ENCODE measurements around the gene PLVAP.
A peak's percentile ranks its signal among the peaks of the same experiment; 100 is the strongest.

Gene PLVAP

DNA sequence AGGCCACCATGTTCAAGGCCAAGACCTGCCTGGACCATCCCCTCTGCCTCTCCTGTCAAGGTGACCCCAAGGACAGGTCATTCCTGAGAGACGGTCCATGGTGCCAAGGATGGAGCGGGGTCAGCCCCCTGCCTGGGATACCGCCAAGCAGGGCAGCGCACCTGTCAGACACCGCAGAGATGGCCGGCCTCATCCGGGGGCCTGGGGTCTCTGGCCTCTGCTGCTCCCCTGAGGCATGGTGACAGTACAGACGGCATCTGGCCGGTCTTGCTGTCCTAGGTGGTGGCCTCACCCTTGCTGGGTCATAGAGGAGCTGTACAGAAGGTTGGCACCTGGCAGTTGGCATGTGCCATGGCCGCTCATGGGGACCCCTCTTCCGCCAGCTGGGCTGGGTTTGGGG is 56.7 kb downstream of the PLVAP start:
- no peak for DNase-seq

DNA sequence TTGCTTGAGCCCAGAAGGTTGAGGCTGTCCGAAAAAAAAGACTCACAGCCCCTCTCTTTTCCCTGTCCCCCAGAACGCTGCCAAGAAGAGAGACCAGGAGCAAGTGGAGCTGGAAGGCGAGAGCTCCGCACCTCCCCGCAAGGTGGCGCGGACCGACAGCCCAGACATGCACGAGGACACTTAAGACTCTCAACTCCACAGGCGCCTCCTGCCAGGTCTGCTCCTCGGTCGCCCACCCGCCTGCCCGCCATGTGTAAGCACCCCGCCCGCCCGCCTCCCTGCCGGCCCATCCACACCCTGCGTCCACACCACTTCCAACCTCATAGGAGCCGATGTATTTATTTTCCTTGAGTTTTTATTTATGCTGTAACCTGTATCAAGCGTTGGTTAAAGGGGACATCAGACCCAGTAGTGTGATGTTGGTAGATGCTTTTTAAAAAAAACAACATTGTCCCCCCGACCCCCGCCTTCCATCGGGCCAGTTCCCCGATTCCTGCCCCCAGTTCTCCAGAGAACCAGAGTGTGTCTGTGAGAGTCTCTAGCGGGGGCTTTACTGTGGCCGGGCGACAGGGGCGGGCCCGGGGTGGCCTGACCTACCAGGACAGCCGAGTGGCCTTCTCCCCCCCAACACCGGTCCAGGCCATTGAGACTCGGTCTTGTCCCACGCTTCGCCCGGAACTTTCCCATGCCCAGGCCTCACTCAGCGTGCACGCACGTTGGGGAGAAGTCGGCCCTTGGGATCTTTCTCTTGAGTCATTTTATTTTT is 57.5 kb downstream of the PLVAP start:
- no peak for DNase-seq

DNA sequence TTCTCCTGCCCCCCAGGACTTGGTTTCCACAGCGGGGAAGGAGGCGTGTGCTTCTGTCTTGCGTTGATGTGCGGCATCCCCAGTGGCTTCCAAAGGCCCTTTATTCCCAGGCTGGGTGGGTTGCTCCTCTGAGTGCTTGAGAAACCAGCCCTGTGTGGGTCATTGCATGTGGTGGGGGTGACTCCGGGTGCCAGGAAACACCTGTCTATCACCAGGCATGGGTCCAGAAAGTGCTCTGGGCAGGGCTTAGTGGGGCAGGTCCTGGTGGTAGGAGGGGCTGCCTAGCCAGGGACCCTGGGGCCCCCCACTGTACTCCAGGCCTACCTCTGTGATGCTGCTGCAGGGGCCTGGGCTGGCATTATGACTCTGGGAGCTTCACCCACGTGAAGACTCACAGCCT is 58.2 kb downstream of the PLVAP start:
- no peak for DNase-seq

DNA sequence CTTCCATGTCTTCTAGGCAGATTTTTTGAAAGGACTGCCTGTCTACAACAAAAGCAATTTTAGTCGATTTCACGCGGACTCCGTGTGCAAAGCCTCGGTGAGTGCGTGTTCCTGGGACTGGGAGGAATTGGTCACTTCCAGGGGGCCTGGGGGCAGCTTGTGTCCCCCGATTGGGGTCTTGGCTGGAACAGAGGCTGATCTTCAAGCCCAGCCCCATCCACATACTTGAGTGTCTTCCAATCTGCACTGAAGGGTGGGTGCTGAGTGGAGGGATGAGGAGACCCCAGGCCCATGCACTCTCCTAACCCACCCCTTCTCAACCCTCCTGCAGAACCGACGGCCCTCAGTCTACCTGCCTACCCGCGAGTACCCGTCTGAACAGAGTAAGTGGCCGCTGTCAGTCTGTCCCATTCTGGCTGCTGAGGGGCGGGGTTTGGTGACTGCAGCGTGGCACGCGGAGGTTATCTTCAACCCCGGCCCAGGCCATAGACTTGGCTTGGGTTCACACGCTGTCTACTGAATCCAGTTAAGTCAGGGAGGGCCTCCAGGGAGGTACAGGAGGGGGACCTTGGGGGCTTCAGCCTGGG is 63.0 kb downstream of the PLVAP start:
- DNase-seq, result no peak

DNA sequence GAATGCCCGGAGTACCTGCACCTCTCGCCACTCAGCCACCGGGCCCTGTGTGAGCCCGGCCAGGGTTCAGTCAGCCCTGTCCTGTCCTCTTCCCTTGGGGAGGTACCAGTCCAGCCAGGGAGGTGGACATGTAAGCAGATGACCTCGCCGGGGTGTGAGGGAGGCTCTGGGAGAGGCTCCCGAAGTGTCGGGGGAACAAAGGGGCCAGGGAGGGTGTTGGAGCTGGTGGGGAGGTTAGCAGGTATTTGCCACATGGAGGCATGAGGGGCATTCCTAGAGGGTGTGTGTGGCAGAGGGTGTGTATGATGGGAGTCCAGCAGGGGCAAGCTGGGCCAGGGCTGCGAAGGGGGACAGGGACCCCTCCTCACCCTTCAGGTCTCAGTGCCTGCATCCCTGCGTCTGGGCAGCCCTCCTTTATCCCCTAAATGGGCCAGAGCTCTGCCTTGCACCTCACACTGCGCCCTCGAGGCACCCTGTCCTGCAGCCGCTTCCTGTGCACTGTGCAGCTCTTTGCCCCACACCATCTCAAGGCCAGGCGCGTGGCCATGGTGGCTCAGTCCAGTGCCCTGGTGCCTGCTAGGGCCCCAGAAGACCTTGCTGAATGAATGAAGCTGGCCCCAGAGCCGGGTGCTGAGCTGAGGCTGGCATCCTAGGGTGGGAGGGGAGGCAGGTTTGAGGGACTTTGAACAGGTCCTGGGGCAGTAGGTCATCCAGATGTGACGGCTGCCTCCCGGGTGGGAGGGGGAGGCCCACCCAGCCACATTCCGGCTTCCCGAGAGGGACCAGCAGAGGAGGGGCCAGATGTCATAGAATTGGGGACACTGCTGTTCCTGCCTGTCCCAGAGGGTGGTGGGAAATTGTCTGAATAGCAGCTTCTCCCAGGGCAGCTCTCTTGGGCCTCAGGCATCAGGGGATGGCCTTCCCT is 64.7 kb downstream of the PLVAP start:
- no peak for DNase-seq

DNA sequence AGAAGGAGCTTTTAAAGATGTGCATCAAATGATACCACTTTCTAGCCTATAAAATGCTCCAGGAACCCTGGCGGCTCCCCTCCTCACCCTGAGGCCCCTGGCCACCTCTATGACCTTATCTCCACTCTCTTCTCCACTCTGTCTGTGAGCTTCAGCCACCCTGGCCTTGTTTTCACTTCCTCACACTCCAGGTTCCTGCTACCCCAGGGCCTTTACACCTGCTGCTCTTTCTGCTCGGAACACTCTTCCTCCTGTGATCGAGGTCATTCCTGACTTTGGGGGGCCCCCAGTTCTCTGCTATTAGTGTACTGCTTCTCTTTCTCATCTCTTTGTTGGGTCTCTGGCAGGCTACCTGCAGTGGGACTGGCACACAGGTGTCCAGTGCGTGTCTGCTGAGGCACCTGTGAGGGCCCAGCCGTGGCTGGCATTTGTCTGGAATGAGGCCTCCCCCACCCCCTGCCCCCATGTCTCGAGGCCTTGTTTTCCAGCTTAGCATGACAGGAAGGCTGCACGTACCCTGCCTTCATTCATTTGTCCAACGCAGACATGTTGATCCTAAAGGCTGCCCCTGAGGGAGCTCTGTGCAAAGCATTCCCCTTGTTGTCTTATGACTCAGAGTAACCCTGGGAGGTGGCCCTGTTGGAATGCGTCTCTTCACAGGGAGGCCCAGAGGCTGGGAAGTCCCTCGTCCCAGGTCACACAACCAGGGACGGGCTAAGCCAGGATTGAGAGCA is 65.5 kb downstream of the PLVAP start:
- DNase-seq, result no peak

DNA sequence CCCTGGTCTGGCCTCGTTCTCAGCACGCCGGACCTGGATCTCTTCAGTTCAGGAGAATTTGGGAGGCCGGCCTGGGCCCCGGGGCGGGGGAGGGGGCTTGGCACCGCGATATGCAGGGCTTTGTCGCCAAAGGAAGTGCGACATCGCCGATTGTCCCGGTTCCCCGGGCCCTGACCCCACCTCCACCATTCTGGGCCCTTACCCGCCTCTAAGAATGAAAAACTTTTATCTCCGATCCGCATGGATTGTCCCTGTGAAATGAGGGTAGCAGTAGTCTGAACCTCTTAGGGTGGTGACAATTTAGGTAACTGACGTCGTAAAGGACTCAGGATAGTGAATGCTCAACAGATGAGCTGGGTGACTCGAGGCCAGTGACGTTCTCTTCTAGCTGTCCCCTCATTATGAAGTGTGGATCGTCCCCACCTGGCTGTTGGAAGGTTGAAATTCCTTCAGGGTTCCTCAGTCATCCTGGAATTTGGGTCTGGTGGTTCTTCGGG is 67.1 kb downstream of the PLVAP start:
- no peak for DNase-seq

DNA sequence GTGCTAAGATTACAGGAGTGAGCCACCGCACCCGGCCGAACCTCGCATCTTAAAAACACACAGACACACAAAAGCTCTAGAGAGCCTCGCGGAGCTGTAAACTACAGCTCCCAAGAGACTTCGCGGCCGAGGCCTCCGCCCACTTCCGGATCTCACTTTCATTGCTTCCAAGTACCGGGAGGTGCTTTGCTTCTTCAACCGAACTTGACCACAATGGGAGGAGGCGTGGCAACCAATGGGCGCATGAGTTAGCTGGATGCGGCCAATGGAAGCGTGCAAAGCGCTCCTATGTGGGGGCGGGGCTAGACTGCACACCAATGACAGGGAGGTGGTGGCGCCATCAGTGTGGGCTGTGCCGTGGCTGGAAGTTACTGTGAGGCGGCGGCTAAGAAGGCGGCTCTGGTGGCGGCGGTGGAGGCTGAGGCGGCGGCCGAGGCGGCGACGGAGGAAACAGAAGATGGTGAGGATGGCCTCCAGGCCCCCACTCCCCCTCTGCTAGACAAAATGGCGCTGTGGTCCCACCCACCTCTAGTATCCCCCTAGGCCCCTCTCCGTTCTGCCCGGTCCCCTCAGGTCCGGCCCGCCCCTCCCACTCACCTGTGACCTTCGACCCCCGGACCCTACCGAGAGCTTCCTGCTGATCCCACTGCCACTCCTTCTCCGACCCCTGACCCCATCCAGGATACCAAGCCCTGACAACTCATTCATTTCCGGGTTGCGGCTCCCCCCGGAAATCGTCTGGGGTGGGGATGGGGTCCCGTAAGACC is 67.8 kb downstream of the PLVAP start, which contains the start of gene DDA1:
Gene DDA1, plus strand, starts transcription at position 366 of the 767 bp plus-strand sequence. Its CDS starts 92 bp downstream, at position 458.
- peak; percentile 99 for DNase-seq

DNA sequence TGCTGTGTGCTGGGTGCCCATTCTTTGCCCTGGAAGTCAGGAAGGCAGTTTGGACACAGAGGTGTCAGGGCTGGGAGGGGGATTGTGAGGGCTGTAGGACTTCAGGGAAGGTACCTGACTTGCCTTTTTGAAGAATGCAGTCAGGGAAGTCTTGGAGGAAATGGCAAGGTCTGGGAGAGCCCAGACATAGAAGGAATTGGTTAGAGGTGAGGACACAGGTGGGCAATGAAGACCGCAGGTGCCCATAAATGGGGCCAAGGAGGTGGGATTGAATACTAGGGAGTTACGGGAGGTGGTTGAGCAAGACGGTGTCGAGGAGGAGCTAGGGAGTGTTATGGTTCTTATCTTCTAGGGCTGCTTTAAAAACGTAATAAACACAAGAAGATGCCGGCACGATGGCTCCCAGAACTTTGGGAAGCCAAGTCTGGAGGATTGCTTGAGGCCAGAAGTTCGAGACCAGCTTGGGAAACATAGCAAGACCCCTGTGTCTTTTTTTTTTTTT is 69.2 kb downstream of the PLVAP start:
- no peak for DNase-seq

DNA sequence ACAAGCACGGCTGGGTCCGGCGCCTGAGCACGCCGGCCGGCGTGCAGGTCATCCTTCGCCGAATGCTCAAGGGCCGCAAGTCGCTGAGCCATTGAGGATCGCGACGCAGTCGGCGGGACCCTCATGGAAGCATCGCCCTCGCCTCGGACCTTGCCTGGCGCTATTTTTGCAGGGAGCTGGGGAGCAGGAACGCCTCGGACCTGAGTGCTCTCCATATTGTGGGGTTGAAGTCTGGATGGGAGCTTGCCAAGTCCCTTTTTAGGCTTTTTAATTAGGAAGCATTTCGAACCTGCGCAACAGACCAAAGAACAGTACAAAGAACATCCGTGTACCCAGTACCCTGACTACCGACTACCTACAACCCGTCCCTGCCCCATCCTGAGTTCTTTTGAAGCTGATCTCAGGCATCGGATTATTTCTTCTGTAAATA is 70.8 kb downstream of the PLVAP start:
- DNase-seq, result no peak

DNA sequence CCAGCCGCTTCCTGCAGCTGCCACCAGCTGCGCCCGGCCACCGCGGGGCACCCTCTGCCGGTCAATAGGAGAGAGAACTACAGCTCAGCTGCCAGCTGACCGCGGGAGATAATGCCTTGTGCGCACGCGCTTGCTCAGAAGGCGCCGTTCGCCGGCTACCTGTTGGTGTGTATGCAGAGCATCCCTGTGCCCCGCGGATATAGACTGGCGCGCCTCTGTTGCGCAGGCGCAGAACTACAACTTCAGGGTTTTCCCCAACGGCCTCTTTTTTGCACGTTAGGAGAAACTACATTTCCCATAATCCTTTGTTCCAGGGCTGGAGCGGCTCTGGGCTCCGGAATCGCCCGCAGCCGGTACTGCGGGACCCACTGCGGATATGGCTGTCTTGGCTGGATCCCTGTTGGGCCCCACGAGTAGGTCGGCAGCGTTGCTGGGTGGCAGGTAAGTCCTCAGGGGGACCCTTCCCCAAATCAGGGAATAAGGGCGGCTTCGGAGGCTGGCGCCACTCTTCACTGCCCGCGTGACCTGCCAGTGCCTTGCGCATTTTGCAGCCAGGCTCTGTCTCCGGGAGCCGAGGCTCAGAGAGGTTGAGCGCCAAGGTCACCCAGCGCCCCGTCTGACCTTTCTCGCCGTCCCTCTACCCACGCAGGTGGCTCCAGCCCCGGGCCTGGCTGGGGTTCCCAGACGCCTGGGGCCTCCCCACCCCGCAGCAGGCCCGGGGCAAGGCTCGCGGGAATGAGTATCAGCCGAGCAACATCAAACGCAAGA is 71.4 kb downstream of the PLVAP start, which contains the start of gene MRPL34:
Gene MRPL34, plus strand, starts transcription at position 356 of the 768 bp plus-strand sequence. Its CDS starts 21 bp downstream, at position 377.
- DNase-seq, result peak; percentile 98 to 99

DNA sequence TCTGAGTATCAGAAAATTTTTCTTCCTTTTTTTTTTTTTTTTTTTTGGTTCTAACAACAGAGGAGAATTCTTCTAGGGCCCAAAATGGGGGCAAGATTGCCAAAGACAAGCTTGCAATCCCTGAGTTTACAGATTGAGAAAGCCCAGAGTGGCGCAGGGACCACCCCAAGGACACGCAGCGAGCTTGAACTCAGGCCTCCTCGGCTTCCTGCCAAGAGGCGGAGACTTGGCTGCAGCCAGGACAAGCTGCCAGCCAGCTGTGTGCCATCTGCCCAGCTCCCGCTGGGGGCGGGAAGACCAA is 72.0 kb downstream of the PLVAP start:
- DNase-seq, result no peak

DNA sequence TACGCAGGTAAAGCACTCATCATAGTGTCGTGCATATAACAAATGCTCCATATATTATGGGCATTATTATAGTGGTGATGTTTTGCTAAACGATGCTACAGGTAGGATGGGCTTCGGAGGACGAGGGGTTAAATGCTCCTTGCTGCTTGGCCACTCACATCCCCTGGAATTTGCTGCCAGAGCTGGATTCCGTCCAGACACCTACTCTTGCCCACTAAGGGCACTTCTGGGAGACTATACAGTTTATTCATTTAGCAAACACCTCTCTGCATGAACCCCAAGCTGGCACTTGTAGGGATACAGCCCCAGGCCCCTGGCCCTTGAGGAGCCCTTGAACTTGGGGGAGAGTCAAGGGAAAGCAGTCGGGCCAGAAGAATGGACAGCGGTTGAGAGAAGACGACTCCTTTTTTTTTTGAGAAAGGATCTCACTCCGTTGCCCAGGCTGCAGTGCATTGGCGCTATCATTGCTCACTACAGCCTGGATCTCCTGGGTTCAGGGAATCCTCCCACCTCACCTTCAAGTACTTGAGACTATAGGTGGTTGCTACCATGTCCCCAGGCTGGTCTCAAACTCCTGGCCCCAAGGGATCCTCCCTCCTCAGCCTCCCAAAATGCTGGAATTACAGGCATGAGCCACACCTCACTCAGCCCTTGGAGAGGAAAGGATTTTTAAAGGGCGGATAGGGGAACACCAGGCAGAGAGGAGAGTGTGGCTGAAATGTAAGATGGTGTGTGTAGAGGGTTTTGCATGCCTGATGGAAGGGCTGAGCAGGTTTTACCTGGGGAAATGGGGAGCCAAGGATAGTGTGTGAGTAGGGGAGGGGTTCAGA is 72.5 kb downstream of the PLVAP start:
- DNase-seq, result no peak

DNA sequence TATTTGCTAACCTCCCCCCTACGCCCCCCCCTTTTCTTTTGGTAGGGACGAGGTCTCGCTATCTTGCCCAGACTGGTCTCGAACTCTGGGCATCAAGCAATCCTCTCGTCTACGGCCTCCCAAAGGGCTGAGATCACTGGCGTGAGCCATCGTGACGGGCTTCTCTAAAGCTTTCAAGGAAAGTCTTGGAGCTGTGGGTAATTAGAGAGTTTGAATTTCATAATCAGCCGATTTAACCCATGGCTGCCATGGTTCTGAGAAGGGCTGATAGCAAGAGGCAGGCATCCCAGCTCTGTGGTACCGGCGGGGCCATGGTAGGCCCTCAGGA is 73.2 kb downstream of the PLVAP start:
- no peak for DNase-seq

DNA sequence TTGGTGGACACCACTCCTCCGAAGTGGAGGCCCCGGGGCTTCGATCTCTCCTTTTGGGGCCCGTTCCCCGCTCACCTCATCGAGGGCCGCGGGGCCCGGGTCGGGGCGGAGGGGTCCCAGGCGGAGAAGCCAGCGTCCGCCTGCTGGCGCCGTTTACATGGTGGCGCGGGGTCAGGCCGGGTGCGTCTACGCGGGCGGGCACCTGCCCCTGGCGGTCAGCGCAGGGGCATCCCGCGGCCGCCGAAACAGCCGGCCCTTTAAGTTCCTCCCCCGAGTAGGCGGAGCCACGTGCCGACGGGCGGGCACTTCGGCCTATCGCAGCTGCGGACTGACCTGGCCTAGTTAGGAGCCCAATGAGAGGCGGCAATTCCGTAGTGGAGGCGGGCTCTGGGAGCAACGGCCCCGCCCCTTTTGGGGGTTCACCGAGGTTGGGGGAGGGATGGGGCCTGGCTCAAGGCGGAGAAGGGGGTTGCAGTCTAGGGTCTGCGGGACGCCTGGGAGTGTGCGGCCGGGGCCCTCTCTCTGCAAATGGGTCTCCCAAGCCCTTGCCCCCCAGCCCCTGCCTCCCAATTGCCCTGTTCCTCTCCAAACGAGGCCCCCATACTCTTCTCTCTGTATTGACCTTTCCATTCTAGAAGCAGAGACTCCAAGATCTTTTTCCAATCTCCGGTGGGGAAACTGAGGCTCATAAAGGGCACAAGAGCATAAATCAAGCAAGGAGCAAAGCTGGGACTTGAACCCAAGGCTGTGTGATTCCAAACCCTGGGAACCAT is 73.8 kb downstream of the PLVAP start, which contains the start of gene ABHD8:
Gene ABHD8, minus strand, starts transcription at position 259 of the 773 bp plus-strand sequence. CDS start 1,809 bp downstream, outside the sequence.
- peak; percentile 89 to 95 for DNase-seq

DNA sequence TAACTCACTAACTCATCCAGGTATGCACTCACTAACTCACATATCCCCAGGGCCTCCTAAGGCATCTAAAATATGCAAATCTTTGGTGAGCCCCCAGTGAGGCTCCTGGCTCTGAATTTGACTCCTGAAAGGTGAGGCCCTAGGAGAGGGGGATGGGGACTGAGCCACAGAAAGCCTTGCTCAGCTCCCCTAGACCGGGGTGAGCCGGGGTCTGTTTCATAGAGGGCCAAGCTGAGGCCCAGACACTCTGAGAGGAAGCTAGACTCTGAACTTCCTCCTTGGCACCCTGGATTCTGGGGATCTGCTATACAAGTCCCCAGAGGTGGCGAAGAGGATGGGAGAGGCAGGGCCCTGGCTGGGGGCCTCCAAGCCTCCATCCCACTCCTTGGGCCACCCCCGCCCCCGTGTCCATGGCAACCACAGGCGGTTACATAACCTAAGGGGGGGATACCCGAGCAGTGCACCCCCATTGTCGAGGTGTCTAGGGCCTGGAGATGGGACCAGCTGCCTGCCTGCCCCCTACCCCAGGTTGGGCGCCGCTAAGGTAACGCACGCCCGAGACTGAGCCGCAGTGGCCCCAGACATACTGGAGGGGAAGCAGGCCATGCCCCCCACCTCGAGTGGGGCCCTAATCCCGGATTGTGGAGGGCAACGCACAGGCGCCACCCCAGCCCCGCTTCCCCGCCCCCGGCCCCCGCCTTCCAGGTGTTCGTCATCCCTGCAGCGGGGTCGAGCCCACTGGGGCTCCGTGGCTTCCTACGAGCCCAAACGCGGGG is 74.6 kb downstream of the PLVAP start:
- no peak for DNase-seq
